Spinal cord (tissue), 10 donors: ENCODE data around the gene GOLPH3. TPM values are rescaled to one million over a fixed set of nuclear protein-coding genes. Genes with fewer than 3 reads are reported as not detected.

Experiments used
- DNase-seq, 6 donors: peaks; one replicate each; pipeline versions ENCODE4 v3.0.0 to v3.0.0-alpha.2; 2013 to 2015; ENCODE audit warnings: low spot score in 6 of 6, low read depth in 4 of 6
- H3K27ac ChIP-seq: one replicate; pipeline ENCODE4 v1.5.1; 2013; ENCODE audit warnings: low read depth, low read length, control low read depth
- H3K27me3 ChIP-seq: one replicate; pipeline ENCODE4 v1.6.1; 2013; ENCODE audit warnings: low read length; ENCODE audit not compliant: control insufficient read depth, insufficient read depth
- H3K36me3 ChIP-seq: one replicate; pipeline ENCODE4 v1.6.1; 2013; ENCODE audit warnings: low read length; ENCODE audit not compliant: control insufficient read depth, insufficient read depth
- H3K4me1 ChIP-seq: one replicate; pipeline ENCODE4 v1.6.1; 2013; ENCODE audit warnings: low read length; ENCODE audit not compliant: control insufficient read depth, insufficient read depth
- H3K4me3 ChIP-seq: one replicate; pipeline ENCODE4 v1.5.1; 2013; ENCODE audit warnings: low read depth, low read length, control low read depth
- H3K9me3 ChIP-seq: one replicate; pipeline ENCODE4 v1.6.1; 2013; ENCODE audit warnings: low read length; ENCODE audit not compliant: control insufficient read depth, insufficient read depth
- WGBS: methylation state at CpG from one replicate; pipeline ENCODE4 v1.1.5; 2013; ENCODE audit warnings: missing lambda C conversion rate; ENCODE audit not compliant: insufficient coverage; 5-methylcytosine and 5-hydroxymethylcytosine counted together
- polyA plus RNA-seq, 2 donors: library from polyadenylated mRNA; unstranded; fragments of 120-200 nt; gene quantifications; one replicate each; pipeline ENCODE4 v1.2.1, GENCODE V29; 2013; ENCODE audit not compliant: insufficient read length in 2 of 2
- total RNA-seq, 2 donors: library from RNA; depleted of rRNA in 1 of 2; stranded (reverse); fragments of 120-200 nt in 1 of 2; fragments of >200 nt in 1 of 2; gene quantifications; one replicate each; pipeline versions ENCODE4 v1.2.3 to v1.2.4, GENCODE V29; 2013 to 2014
- donor health status: healthy.

GOLPH3 gene
- total and polyA plus RNA-seq, 4 donors, result 54.8 to 74.8 (median 60.7) TPM

GRCh38 chr5:32109236-32109635 is 64.9 kb downstream of the GOLPH3 start:
- no peaks in the 10 kb centered on the region for H3K9me3 ChIP-seq
- no peak overlapping the region for H3K27ac ChIP-seq
- 92% methylated on average over 4 of the region's 10 CpGs for WGBS
- no peak overlapping the region for H3K4me3 ChIP-seq
- H3K4me1 ChIP-seq, result no peaks in the 10 kb centered on the region
- no peak for DNase-seq
- H3K27me3 ChIP-seq, result no peaks in the 10 kb centered on the region
- H3K36me3 ChIP-seq, result peaks cover 10% of the 10 kb centered on the region

- Histone ChIP-seq H3K9me3 (no peaks in the 10 kb centered on the region), H3K36me3 (peaks cover 15% of the 10 kb centered on the region), H3K4me3 (no peak overlapping the region), H3K27ac (no peak overlapping the region), H3K27me3 (no peaks in the 10 kb centered on the region), H3K4me1 (no peaks in the 10 kb centered on the region)
- DNase-seq, result no peak
- no CpG with 5 or more reads among the region's 4 CpGs for WGBS
These were observed 66.0 kb downstream of the GOLPH3 start for GRCh38 chr5:32108167-32108566.

GRCh38 chr5:32107291-32107690 is 66.8 kb downstream of the GOLPH3 start:
- no peak overlapping the region for H3K27ac ChIP-seq
- H3K9me3 ChIP-seq, result no peaks in the 10 kb centered on the region
- 90% methylated on average over 2 of the region's 4 CpGs for WGBS
- peaks cover under 1% of the 10 kb centered on the region for H3K4me1 ChIP-seq
- DNase-seq, result no peak
- no peaks in the 10 kb centered on the region for H3K27me3 ChIP-seq
- peaks cover 13% of the 10 kb centered on the region for H3K36me3 ChIP-seq
- no peak overlapping the region for H3K4me3 ChIP-seq

GRCh38 chr5:32103521-32103920 is 70.6 kb downstream of the GOLPH3 start:
- WGBS, result 95% methylated on average over 11 of the region's 12 CpGs
- H3K27ac ChIP-seq, result no peak overlapping the region
- no peaks in the 10 kb centered on the region for H3K27me3 ChIP-seq
- H3K4me1 ChIP-seq, result peaks cover 27% of the 10 kb centered on the region
- DNase-seq, result no peak
- H3K9me3 ChIP-seq, result no peaks in the 10 kb centered on the region
- H3K36me3 ChIP-seq, result peaks cover 17% of the 10 kb centered on the region
- no peak overlapping the region for H3K4me3 ChIP-seq

GRCh38 chr5:32102254-32102986 is 71.7 kb downstream of the GOLPH3 start:
- 68% methylated on average over 8 of the region's 12 CpGs for WGBS
- H3K36me3 ChIP-seq, result peaks cover 25% of the 10 kb centered on the region
- no peak overlapping the region for H3K27ac ChIP-seq
- H3K9me3 ChIP-seq, result no peaks in the 10 kb centered on the region
- H3K4me3 ChIP-seq, result no peak overlapping the region
- DNase-seq, result no peak
- H3K4me1 ChIP-seq, result peaks cover 37% of the 10 kb centered on the region
- H3K27me3 ChIP-seq, result no peaks in the 10 kb centered on the region

GRCh38 chr5:32100691-32101302 is 73.3 kb downstream of the GOLPH3 start:
- no peaks in the 10 kb centered on the region for H3K9me3 ChIP-seq
- H3K27me3 ChIP-seq, result no peaks in the 10 kb centered on the region
- no peak overlapping the region for H3K4me3 ChIP-seq
- 47% methylated on average over 6 of the region's 8 CpGs for WGBS
- peak overlapping the region; percentile 58 for H3K27ac ChIP-seq
- peak in 2 of 6 donors; percentile 24 to 43 for DNase-seq
- H3K4me1 ChIP-seq, result peaks cover 37% of the 10 kb centered on the region
- H3K36me3 ChIP-seq, result peaks cover 27% of the 10 kb centered on the region

- H3K36me3 ChIP-seq, result peaks cover 27% of the 10 kb centered on the region
- DNase-seq, result peak; percentile 68 to 94 (median 75)
These were observed 73.9 kb downstream of the GOLPH3 start for GRCh38 chr5:32100230-32100629.

GRCh38 chr5:32099486-32100035 is 74.6 kb downstream of the GOLPH3 start:
- H3K4me3 ChIP-seq, result no peak overlapping the region
- peaks cover 22% of the 10 kb centered on the region for H3K36me3 ChIP-seq
- peaks cover 37% of the 10 kb centered on the region for H3K4me1 ChIP-seq
- peak overlapping the region; percentile 48 for H3K27ac ChIP-seq
- DNase-seq, result peak in 1 of 6 donors; percentile 18
- WGBS, result 54% methylated on average over 9 of the region's 9 CpGs
- no peaks in the 10 kb centered on the region for H3K27me3 ChIP-seq
- no peaks in the 10 kb centered on the region for H3K9me3 ChIP-seq

More at GRCh38 chr5:32100230-32100629, 73.9 kb downstream of the GOLPH3 start:
- WGBS, result 24% methylated on average over 2 of the region's 6 CpGs
- Histone ChIP-seq H3K4me1 (peaks cover 37% of the 10 kb centered on the region), H3K27me3 (no peaks in the 10 kb centered on the region), H3K9me3 (no peaks in the 10 kb centered on the region), H3K4me3 (no peak overlapping the region), H3K27ac (peak overlapping the region; percentile 58)

GRCh38 chr5:32098890-32099310 is 75.2 kb downstream of the GOLPH3 start:
- WGBS, result 73% methylated on average over 10 of the region's 11 CpGs
- no peaks in the 10 kb centered on the region for H3K9me3 ChIP-seq
- no peak overlapping the region for H3K27ac ChIP-seq
- peaks cover 22% of the 10 kb centered on the region for H3K36me3 ChIP-seq
- no peaks in the 10 kb centered on the region for H3K27me3 ChIP-seq
- no peak overlapping the region for H3K4me3 ChIP-seq
- peaks cover 37% of the 10 kb centered on the region for H3K4me1 ChIP-seq
- peak in 1 of 6 donors; percentile 36 for DNase-seq
